HL-60 (cell line): Measurements from ENCODE around the gene RCCD1.

Source experiments
- DNase-seq, 2 experiments: peaks; one replicate each; pipeline ENCODE4 v3.0.0-alpha.2; 2010 to 2020; ENCODE audit warnings: low read depth in 1 of 2, low spot score in 1 of 2
- H3K27ac ChIP-seq: fragments of 250-450 bp; sonication (Bioruptor Pico); replicated peaks from 2 replicates; pipeline ENCODE4 v1.5.1; 2020; ENCODE audit warnings: mild to moderate bottlenecking, moderate library complexity
- H3K27me3 ChIP-seq: fragments of 250-450 bp; sonication (Bioruptor Pico); 2 replicates; pipeline ENCODE4 v1.5.1; 2021; ENCODE audit warnings: mild to moderate bottlenecking, moderate library complexity; ENCODE audit not compliant: insufficient read depth, poor library complexity, severe bottlenecking
- H3K4me3 ChIP-seq: replicated peaks from 2 replicates; pipeline ENCODE4 v1.5.1; 2011; ENCODE audit warnings: mild to moderate bottlenecking, control low read depth, low read length; ENCODE audit not compliant: insufficient read depth
- CTCF ChIP-seq: IDR thresholded peaks from one replicate; pipeline ENCODE4 v1.5.1; 2011; ENCODE audit warnings: low read length, control low read depth, inconsistent platforms; ENCODE audit not compliant: insufficient read depth
- GABPA ChIP-seq: IDR thresholded peaks from 2 replicates; pipeline ENCODE4 v1.6.1; 2012; ENCODE audit warnings: low read depth
- POLR2AphosphoS5 ChIP-seq: IDR thresholded peaks from 2 replicates; pipeline ENCODE4 v1.6.1; 2012; ENCODE audit warnings: low read depth
- SPI1 ChIP-seq: IDR thresholded peaks from 2 replicates; pipeline ENCODE4 v1.6.1; 2012; ENCODE audit warnings: low read depth, mild to moderate bottlenecking, borderline replicate concordance
- TF ChIP-seq, protein P1 (sequence below): IDR thresholded peaks from 2 replicates; pipeline ENCODE4 v1.6.1; 2012; ENCODE audit warnings: low read depth; ENCODE audit not compliant: insufficient replicate concordance

Gene RCCD1

GRCh38 chr15:90930861-90931574, 23.7 kb upstream of the RCCD1 start:
- peak overlapping the region; percentile 93 for H3K27ac ChIP-seq
- no peaks in the 10 kb centered on the region for H3K27me3 ChIP-seq
- TF ChIP-seq SPI1, result no peak
- TF ChIP-seq, protein P1, sequence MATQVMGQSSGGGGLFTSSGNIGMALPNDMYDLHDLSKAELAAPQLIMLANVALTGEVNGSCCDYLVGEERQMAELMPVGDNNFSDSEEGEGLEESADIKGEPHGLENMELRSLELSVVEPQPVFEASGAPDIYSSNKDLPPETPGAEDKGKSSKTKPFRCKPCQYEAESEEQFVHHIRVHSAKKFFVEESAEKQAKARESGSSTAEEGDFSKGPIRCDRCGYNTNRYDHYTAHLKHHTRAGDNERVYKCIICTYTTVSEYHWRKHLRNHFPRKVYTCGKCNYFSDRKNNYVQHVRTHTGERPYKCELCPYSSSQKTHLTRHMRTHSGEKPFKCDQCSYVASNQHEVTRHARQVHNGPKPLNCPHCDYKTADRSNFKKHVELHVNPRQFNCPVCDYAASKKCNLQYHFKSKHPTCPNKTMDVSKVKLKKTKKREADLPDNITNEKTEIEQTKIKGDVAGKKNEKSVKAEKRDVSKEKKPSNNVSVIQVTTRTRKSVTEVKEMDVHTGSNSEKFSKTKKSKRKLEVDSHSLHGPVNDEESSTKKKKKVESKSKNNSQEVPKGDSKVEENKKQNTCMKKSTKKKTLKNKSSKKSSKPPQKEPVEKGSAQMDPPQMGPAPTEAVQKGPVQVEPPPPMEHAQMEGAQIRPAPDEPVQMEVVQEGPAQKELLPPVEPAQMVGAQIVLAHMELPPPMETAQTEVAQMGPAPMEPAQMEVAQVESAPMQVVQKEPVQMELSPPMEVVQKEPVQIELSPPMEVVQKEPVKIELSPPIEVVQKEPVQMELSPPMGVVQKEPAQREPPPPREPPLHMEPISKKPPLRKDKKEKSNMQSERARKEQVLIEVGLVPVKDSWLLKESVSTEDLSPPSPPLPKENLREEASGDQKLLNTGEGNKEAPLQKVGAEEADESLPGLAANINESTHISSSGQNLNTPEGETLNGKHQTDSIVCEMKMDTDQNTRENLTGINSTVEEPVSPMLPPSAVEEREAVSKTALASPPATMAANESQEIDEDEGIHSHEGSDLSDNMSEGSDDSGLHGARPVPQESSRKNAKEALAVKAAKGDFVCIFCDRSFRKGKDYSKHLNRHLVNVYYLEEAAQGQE, result no peak
- TF ChIP-seq GABPA, result no peak
- no peak for TF ChIP-seq POLR2AphosphoS5
- no peak for TF ChIP-seq CTCF
- H3K4me3 ChIP-seq, result peak overlapping the region; percentile 75
- no peak for DNase-seq

DNA sequence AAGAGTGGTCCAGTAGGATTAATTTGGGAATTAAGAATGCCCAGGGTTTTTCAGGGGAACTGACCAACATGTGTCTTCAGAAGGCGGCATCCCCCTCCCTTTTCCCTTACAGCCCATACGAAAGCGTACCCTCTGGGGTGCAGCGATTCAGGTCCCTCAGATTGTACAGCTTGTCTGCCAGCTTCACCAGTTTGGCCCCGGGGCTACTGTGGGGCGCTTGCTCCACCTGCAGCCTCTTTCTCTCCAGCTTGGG, 23.2 kb upstream of the RCCD1 start:
- peak overlapping the region; percentile 75 for H3K4me3 ChIP-seq
- TF ChIP-seq POLR2AphosphoS5 (no peak), CTCF (no peak), SPI1 (no peak), GABPA (no peak)
- TF ChIP-seq, protein P1, result no peak
- no peak for DNase-seq
- no peaks in the 10 kb centered on the region for H3K27me3 ChIP-seq
- peak overlapping the region; percentile 93 for H3K27ac ChIP-seq

DNA sequence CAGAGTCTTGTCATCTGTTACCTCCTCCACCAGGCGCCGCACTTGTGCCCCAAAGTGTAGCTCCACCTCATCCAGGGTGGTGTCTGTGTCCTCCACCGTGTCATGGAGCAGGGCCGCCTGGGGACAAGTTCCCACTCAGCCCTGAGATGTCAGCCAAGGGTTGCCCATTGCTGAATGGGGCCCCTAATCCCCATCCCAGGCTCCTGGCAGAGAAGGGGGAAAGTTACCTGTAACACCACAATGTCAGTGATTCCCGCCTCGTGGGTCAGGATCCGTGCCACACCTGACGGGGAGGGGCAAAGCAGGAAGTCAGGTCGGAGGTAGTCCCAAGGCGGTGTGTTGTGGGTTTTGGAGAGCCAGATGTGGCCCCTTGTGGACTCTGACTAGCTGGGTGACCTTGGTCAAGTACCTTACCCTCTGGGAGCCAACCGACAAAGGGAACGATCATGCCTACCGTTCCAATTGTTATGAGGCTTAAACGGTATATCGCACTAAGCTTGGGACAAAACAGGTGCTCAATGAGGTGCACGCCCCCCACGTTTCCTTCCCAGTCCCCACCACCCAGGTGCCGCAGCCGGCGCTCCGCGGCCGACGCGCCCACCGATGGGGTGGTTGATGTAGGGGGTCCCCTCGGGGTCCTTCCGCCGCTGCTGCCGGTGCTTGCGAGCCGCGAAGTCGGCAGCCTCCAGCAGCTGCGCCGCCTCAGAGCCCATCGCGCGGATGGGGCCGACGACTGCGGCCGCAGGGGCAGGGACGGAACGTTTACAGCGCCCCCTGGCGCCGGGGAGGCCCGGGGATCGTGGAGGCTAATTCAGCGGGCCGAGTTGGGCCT, 22.6 kb upstream of the RCCD1 start, which contains the start of gene HDDC3:
HDDC3 (minus strand) TSS at position 722 of the 832 bp plus-strand sequence; CDS start at position 713, 9 bp downstream.
- Histone ChIP-seq H3K27me3 (no peaks in the 10 kb centered on the region), H3K4me3 (peak within 1 kb of the TSS; percentile 75), H3K27ac (peak within 1 kb of the TSS; percentile 93)
- peak; percentile 91 for TF ChIP-seq CTCF
- peak; percentile 76 for TF ChIP-seq POLR2AphosphoS5
- TF ChIP-seq, protein P1, result no peak
- peak; percentile 82 to 97 for DNase-seq
